NCI-H2196 (cell line): ENCODE measurements around the gene FRYL.

Source experiments
- DNase-seq: peaks from one replicate; lab custom pipeline; 2025; ENCODE audit not compliant: unreplicated experiment; lab: John Stamatoyannopoulos, UW

FRYL gene

DNA sequence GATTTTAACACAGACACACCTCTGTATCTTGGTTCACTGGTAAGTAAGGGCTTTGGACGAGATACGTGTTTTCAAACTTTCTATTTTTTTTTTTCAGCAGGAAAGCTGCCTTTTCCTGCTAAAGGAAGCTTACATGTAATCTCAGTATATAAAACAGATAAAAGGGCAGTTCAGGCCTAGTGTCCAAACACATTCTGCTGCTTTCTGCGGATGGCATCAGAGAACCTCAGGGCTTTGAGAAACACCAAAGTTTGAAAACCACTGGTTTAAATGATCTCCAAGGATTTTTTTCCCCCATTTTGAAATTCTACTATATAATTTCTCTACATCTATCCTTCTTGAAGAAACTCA, 214.1 kb downstream of the FRYL start:
- DNase-seq, result no peak

DNA sequence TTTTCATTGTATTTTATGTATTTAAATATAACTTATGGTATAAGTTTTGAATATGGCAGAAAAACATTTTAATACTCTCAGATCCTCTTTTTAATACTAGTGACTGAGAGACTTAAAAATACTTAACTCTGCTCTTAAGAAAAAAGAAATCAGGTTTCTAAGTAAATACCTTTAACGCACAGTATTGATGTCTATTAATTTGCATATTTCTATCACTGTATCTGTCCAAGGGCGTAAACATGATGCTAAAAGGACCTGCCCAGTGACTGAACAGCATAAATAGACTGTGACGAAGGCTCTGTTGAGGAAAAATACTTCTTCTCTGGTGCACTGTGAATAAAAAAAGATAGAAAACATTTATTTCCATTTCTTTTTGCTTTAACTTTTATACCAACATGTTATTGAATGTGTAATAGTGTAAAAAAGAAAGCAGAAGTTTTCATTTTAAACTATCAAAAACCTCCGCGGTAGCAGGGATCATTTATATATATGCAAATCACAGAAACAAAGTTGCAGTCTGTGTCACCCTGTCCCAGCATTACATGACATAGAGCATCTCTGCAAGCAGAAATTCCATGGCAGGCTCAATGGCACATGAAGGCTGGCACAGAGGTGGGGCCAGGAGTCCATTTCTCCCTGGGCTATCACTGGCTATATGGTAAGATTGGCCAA, 214.6 kb downstream of the FRYL start:
- no peak for DNase-seq

DNA sequence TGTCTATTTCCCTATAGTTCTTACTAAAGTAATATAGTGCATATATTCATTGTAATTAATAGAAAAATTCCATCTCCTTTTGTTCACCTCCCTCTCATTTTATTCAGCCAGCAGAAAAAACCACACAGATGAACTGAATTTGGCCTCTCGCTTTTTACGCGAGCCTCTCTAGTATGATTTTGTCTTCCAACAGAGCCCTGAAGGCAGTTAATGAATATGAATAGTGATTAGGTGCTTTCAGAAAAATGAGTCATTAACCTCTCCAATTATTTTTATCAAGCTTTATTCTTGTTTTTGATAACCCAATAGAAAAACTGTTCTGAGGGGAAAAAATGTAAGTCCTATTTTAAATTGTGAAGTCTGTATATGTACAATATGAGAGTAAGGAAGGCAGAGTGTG, 215.9 kb downstream of the FRYL start:
- DNase-seq, result no peak

GRCh38 chr4:48558819-48559218, 221.3 kb downstream of the FRYL start:
- DNase-seq, result no peak

DNA sequence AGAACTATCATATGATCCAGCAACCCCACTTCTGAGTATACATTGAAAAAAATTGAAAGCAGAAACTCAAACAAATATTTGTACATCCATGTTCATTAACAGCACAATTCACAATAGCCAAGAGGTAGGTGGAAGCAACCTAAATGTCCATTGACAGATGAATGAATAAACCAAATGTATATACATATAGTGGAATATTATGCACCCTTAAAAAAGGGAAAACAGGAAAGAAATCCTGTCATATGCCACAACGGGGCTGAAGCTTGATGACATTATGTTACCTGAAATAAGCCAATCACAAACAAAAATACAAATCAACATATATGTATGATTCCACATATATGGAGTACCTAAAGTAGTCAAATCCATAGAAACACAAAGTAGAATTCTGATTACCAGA, 222.1 kb downstream of the FRYL start:
- DNase-seq, result no peak

GRCh38 chr4:48557478-48557877, 222.6 kb downstream of the FRYL start:
- DNase-seq, result no peak

DNA sequence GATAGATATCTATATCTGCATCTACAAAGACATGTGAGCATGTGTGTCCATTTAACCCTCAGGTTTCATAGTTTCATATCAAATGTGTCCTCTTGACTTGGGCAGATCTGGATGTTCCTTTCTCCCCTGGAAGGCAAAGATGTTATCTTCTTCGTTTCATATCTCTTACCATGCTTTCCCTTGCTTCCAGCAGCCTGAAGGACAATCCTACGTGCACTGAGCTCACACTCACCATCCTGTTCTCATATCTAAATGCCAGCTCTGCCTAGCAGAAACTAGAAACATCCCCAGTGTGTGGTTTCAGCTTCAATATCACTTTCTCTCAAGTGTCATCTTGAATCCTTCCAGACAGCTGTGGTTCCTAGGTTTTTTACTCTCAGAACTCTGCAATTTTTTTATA, 223.8 kb downstream of the FRYL start:
- no peak for DNase-seq

- no peak for DNase-seq
Observed at GRCh38 chr4:48554606-48555005, 225.5 kb downstream of the FRYL start.

- DNase-seq, result no peak
Observed at GRCh38 chr4:48553720-48554119, 226.4 kb downstream of the FRYL start.

DNA sequence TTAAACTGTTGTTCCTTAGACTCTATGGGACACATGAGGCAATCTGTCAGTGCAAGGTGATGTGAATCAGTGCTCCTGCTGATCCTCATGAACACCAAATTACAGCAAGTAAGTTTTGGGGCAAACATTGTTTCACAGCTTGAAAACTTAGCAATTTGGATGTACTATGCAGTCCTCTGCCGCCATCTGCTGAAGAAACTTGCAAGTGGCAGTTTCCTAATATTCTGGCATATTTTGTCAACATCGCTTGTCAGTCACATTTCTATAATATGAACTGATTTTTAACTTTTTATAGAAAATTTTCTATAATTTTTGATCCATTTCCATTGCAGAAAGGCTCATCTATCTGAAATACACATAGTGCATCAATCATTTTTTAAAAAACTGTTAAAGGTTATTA, 233.7 kb downstream of the FRYL start:
- DNase-seq, result peak; percentile 47

DNA sequence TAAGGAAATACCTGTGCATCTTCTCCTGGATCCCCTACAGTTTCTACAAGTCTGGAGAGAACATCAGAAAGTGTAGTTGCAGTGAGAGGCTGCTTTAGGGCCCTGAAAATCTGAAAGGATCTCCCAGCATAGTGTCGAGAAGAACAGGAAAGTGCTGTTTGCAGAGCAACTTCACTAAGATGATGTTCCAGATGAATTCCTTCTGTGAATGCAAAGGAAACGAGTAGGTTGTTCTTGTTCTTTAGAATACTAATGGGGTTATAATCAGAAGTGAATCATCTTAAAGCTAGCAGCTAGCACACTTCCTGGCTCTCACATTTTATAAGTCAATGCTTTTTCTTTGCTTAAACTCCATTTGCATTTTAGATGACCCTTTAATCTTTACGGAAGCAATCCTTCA, 236.3 kb downstream of the FRYL start:
- no peak for DNase-seq

- DNase-seq, result no peak
Observed at GRCh38 chr4:48542888-48543287, 237.2 kb downstream of the FRYL start.

DNA sequence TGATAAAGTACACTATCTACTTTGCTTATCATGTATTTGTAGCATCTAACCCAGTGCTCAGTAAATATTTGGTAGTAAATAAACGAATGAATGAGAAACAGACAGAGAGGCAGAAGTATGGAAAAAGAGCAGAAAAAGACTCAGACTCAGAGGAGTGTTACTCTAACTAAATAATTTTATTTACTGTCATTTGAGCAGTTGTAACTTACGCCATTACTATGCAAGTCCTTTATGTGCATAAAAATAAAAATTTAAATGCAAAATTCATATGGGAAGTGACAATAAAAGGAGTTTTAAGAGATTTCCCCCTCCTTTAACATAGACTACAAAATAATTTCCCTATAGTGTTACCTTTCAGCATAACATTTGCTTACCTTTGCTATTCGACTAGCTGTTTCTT, 240.5 kb downstream of the FRYL start:
- no peak for DNase-seq

DNA sequence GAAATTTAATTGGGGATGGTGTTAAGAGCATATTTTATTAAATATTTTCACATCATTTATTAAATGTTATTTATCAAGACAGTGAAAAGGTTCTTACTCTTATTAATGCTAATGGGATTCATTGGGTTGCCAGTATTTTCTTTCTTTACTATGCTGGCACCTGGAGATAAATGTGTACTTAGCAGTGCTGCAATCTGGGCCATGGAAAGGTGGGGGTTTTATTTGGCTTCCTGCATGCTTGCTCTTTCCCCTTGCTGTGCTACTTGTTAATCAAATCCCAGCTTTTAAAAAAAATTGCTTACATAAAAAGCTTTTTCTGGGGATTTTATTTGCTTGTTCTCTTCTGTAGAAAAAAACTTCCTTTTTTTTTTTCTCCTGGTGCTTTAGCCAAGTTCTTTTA, 241.7 kb downstream of the FRYL start:
- DNase-seq, result no peak

DNA sequence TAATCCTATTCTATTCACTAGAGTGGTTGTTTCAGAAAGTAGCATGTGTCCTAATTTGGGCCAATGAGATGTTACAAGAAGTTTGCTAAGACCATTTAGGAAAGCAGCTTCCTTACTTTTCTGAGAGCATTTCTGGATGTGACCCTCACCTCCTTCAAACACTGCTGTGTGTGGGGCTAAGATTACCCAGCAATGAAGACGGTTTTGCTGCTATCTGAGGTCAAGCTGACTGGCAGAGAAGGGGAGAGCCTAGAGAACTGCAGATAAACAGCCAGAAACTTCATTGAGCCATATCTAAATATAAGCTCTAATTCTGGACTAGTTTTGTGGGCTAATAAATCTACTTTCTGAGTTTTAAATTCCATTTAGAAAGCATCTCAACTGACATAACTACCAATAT, 253.7 kb downstream of the FRYL start:
- no peak for DNase-seq

- no peak for DNase-seq
Observed at GRCh38 chr4:48518143-48518542, 261.9 kb downstream of the FRYL start.

GRCh38 chr4:48509543-48509942, 270.5 kb downstream of the FRYL start:
- no peak for DNase-seq

- no peak for DNase-seq
Observed at GRCh38 chr4:48506716-48507115, 273.4 kb downstream of the FRYL start.

- no peak for DNase-seq
Observed at GRCh38 chr4:48504352-48504751, 275.7 kb downstream of the FRYL start.

GRCh38 chr4:48504026-48504330, 276.1 kb downstream of the FRYL start:
- DNase-seq, result no peak

- no peak for DNase-seq
Observed at GRCh38 chr4:48503233-48504025, 276.6 kb downstream of the FRYL start.

- DNase-seq, result no peak
Observed at GRCh38 chr4:48499551-48500066, 280.5 kb downstream of the FRYL start.

DNA sequence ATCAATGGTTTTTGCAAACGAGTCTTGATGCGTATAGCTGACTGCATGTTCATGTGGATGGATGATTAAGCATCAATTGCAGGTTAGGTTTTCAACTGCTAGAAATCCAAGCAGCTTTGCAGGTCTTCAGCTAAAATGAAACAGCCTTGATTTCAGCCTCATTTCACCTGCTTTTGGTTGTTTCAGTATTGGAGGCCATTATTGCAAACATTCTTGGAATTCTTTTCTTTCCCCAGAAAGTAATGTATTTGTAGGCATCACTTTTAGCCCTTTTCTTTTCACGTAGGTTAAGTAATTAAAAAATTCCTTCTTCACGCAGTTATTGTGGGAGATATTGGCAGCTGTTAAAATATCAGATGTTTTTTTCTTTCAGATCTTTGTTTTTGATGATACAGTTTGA, 281.2 kb downstream of the FRYL start:
- DNase-seq, result no peak
